ENCODE data around the gene CDCP2.

CDCP2 gene

GRCh38 chr1:54152696-54153095 is at the start of gene CDCP2:
Gene CDCP2, minus strand, starts transcription at chr1:54153000. Its CDS starts 78 bp downstream, at chr1:54152922.
- H3K27ac ChIP-seq (ENCODE audit: low read depth, low read length): no peak within 1 kb of the TSS
- H3K36me3 ChIP-seq (ENCODE audit: insufficient read depth, low read length): no peaks in the 10 kb centered on the region
- H3K4me1 ChIP-seq (ENCODE audit: insufficient read depth, low read length): no peaks in the 10 kb centered on the region
- no peaks in the 10 kb centered on the region for H3K27me3 ChIP-seq (ENCODE audit: control insufficient read depth in 1 of 2, insufficient read depth in 2 of 2, low read length in 2 of 2)
- no peak within 1 kb of the TSS for H3K9ac ChIP-seq (ENCODE audit: low read length)
- no peaks in the 10 kb centered on the region for H3K9me3 ChIP-seq (ENCODE audit: low read length)
- H3K4me3 ChIP-seq (ENCODE audit: low read depth in 1 of 2, low read length in 2 of 2): no peak within 1 kb of the TSS

DNA sequence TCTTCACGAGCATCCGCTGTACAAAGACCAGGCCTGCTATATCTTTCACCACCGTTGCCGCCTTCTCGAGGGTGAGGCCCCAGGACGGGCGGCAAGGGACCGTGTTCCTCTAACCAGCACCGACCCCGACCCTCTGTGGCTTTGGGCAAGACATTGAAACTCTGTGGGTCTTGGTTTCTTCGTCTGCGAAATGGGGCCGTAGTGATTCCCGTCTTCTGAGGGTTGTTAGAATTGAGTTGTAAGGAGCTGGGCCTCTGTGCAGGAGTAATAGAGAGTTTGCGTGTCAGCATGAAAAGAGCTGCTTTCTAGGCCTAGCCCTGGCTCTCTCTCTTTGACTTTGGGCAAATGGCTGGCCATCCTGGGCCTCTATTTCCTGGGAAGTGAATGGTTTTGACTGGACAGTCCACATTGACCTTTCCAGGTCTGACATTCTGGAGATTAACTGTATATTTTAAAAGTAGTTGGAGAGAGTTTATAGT is 47.8 kb upstream of the CDCP2 start:
- peak overlapping the region; percentile 79 to 84 for H3K4me3 ChIP-seq (ENCODE audit: low read depth in 1 of 2, low read length in 2 of 2)
- no peaks in the 10 kb centered on the region for H3K9me3 ChIP-seq (ENCODE audit: low read length)
- peak overlapping the region; percentile 81 for H3K9ac ChIP-seq (ENCODE audit: low read length)
- no peaks in the 10 kb centered on the region for H3K27me3 ChIP-seq (ENCODE audit: control insufficient read depth in 1 of 2, insufficient read depth in 2 of 2, low read length in 2 of 2)
- peaks cover 27% of the 10 kb centered on the region for H3K4me1 ChIP-seq (ENCODE audit: insufficient read depth, low read length)
- peaks cover 8% of the 10 kb centered on the region for H3K36me3 ChIP-seq (ENCODE audit: insufficient read depth, low read length)
- H3K27ac ChIP-seq (ENCODE audit: low read depth, low read length): peak overlapping the region; percentile 88

DNA sequence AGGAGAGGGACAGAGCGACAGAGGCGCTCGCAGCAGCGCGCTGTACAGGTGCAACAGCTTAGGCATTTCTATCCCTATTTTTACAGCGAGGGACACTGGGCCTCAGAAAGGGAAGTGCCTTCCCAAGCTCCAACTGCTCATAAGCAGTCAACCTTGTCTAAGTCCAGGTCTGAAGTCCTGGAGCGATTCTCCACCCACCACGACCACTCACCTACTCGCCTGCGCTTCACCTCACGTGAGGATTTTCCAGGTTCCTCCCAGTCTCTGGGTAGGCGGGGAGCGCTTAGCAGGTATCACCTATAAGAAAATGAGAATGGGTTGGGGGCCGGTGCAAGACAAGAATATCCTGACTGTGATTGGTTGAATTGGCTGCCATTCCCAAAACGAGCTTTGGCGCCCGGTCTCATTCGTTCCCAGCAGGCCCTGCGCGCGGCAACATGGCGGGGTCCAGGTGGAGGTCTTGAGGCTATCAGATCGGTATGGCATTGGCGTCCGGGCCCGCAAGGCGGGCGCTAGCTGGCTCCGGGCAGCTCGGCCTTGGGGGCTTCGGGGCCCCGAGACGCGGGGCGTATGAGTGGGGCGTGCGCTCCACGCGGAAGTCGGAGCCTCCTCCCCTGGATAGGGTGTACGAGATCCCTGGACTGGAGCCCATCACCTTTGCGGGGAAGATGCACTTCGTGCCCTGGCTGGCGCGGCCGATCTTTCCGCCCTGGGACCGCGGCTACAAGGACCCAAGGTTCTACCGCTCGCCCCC is 47.1 kb upstream of the CDCP2 start, which contains the start of the genes CYB5RL and MRPL37:
Gene CYB5RL (minus strand): TSS at position 266 of the 754 bp plus-strand sequence. CDS start 4,414 bp downstream, outside the sequence.
Gene MRPL37 (plus strand): TSS at position 403 of the 754 bp plus-strand sequence. CDS start 77 bp downstream, at position 480.
- Histone ChIP-seq H3K4me3 (ENCODE audit: low read depth in 1 of 2, low read length in 2 of 2) (peak within 1 kb of the TSS; percentile 79 to 84), H3K4me1 (ENCODE audit: insufficient read depth, low read length) (peaks cover 27% of the 10 kb centered on the region), H3K9me3 (ENCODE audit: low read length) (no peaks in the 10 kb centered on the region), H3K27ac (ENCODE audit: low read depth, low read length) (peak within 1 kb of the TSS; percentile 88), H3K36me3 (ENCODE audit: insufficient read depth, low read length) (peaks cover 8% of the 10 kb centered on the region), H3K9ac (ENCODE audit: low read length) (peak within 1 kb of the TSS; percentile 81), H3K27me3 (ENCODE audit: control insufficient read depth in 1 of 2, insufficient read depth in 2 of 2, low read length in 2 of 2) (no peaks in the 10 kb centered on the region)

DNA sequence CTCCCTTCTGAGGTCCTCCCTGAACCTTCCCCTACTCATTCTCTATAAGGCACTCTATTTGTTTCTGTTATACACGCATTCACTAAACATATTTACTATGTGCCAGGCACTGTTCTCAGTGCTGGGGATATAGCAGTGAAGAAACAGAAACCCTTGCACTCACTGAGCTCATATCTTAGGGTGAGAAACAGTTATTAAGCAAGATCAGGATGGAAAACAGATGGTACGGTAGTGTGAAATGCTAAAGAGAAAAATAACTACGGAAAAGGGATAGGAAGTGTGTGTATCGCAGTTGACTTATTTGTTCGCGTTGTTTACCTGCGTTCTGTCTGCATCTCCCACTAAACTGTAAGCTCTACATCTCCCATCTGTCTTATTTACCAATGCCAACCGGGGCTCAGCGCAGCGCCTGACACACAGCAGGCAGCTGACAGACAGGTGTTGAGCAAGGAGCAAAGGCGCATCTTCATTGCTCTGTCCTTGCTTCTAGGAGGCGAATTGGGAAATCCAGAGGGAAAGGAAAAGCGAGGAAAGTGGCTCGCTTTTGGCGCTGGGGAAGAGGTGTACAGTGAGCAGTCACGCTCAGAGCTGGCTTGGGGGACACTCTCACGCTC is 46.5 kb upstream of the CDCP2 start:
- Histone ChIP-seq H3K4me1 (ENCODE audit: insufficient read depth, low read length) (peaks cover 27% of the 10 kb centered on the region), H3K4me3 (ENCODE audit: low read depth in 1 of 2, low read length in 2 of 2) (peak overlapping the region; percentile 79 to 84), H3K27me3 (ENCODE audit: control insufficient read depth in 1 of 2, insufficient read depth in 2 of 2, low read length in 2 of 2) (no peaks in the 10 kb centered on the region), H3K27ac (ENCODE audit: low read depth, low read length) (peak overlapping the region; percentile 88), H3K9me3 (ENCODE audit: low read length) (no peaks in the 10 kb centered on the region), H3K36me3 (ENCODE audit: insufficient read depth, low read length) (peaks cover 14% of the 10 kb centered on the region), H3K9ac (ENCODE audit: low read length) (peak overlapping the region; percentile 81)

- Histone ChIP-seq H3K4me3 (ENCODE audit: low read depth in 1 of 2, low read length in 2 of 2) (no peak overlapping the region), H3K27ac (ENCODE audit: low read depth, low read length) (no peak overlapping the region), H3K9ac (ENCODE audit: low read length) (no peak overlapping the region), H3K4me1 (ENCODE audit: insufficient read depth, low read length) (no peaks in the 10 kb centered on the region), H3K27me3 (ENCODE audit: control insufficient read depth in 1 of 2, insufficient read depth in 2 of 2, low read length in 2 of 2) (no peaks in the 10 kb centered on the region), H3K36me3 (ENCODE audit: insufficient read depth, low read length) (peaks cover 33% of the 10 kb centered on the region), H3K9me3 (ENCODE audit: low read length) (no peaks in the 10 kb centered on the region)
Measured at GRCh38 chr1:54193453-54193852, 40.7 kb upstream of the CDCP2 start.

DNA sequence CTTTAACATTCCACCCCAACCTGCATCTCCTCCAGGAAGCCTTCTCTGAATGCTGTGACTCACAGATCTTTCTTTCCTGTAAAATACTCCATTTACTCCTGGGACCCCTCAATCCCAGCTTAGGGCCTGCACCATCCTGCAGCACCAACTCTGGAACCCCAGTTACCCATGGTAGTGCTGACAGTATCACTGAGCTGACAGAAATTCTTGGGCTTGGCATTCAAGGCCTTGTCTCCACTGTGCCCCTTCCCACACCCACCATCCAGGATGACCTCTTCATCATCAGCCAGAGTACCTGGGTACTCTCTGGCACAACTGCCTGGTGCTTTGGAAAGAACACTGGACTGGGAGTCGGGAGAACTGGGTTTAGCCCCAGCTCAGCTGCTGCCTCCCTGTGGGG is 38.7 kb upstream of the CDCP2 start:
- no peaks in the 10 kb centered on the region for H3K9me3 ChIP-seq (ENCODE audit: low read length)
- no peak overlapping the region for H3K9ac ChIP-seq (ENCODE audit: low read length)
- no peak overlapping the region for H3K4me3 ChIP-seq (ENCODE audit: low read depth in 1 of 2, low read length in 2 of 2)
- no peak overlapping the region for H3K27ac ChIP-seq (ENCODE audit: low read depth, low read length)
- H3K27me3 ChIP-seq (ENCODE audit: control insufficient read depth in 1 of 2, insufficient read depth in 2 of 2, low read length in 2 of 2): no peaks in the 10 kb centered on the region
- peaks cover 41% of the 10 kb centered on the region for H3K36me3 ChIP-seq (ENCODE audit: insufficient read depth, low read length)
- H3K4me1 ChIP-seq (ENCODE audit: insufficient read depth, low read length): no peaks in the 10 kb centered on the region

- no peaks in the 10 kb centered on the region for H3K27me3 ChIP-seq (ENCODE audit: control insufficient read depth in 1 of 2, insufficient read depth in 2 of 2, low read length in 2 of 2)
- H3K27ac ChIP-seq (ENCODE audit: low read depth, low read length): no peak overlapping the region
- H3K4me1 ChIP-seq (ENCODE audit: insufficient read depth, low read length): no peaks in the 10 kb centered on the region
- H3K9ac ChIP-seq (ENCODE audit: low read length): no peak overlapping the region
- peaks cover 38% of the 10 kb centered on the region for H3K36me3 ChIP-seq (ENCODE audit: insufficient read depth, low read length)
- no peaks in the 10 kb centered on the region for H3K9me3 ChIP-seq (ENCODE audit: low read length)
- H3K4me3 ChIP-seq (ENCODE audit: low read depth in 1 of 2, low read length in 2 of 2): no peak overlapping the region
Measured at GRCh38 chr1:54190526-54190925, 37.7 kb upstream of the CDCP2 start.

GRCh38 chr1:54188291-54188690 is 35.5 kb upstream of the CDCP2 start:
- Histone ChIP-seq H3K4me3 (ENCODE audit: low read depth in 1 of 2, low read length in 2 of 2) (no peak overlapping the region), H3K36me3 (ENCODE audit: insufficient read depth, low read length) (peaks cover 26% of the 10 kb centered on the region), H3K9me3 (ENCODE audit: low read length) (no peaks in the 10 kb centered on the region), H3K9ac (ENCODE audit: low read length) (no peak overlapping the region), H3K27me3 (ENCODE audit: control insufficient read depth in 1 of 2, insufficient read depth in 2 of 2, low read length in 2 of 2) (no peaks in the 10 kb centered on the region), H3K4me1 (ENCODE audit: insufficient read depth, low read length) (no peaks in the 10 kb centered on the region), H3K27ac (ENCODE audit: low read depth, low read length) (no peak overlapping the region)

DNA sequence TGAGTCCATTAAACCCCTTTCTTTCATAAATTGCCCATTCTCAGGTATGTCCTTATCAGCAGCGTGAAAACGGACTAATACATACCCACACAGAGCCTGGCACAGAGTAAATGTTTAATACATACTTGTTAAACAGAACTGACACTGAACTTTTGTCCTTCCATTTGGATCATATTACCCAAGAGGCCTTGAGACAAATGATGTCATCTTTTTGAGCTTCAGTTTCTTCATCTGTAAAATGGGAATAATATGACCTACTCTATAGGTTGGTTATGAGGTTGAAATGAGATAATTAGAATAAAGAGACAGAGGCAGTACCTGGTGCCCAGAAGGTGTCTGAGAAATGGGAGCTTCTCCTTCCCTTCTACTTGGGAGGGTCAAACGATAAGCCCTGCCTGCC is 33.3 kb upstream of the CDCP2 start:
- Histone ChIP-seq H3K4me3 (ENCODE audit: low read depth in 1 of 2, low read length in 2 of 2) (no peak overlapping the region), H3K36me3 (ENCODE audit: insufficient read depth, low read length) (peaks cover 24% of the 10 kb centered on the region), H3K9me3 (ENCODE audit: low read length) (no peaks in the 10 kb centered on the region), H3K9ac (ENCODE audit: low read length) (no peak overlapping the region), H3K27me3 (ENCODE audit: control insufficient read depth in 1 of 2, insufficient read depth in 2 of 2, low read length in 2 of 2) (no peaks in the 10 kb centered on the region), H3K27ac (ENCODE audit: low read depth, low read length) (no peak overlapping the region), H3K4me1 (ENCODE audit: insufficient read depth, low read length) (no peaks in the 10 kb centered on the region)

DNA sequence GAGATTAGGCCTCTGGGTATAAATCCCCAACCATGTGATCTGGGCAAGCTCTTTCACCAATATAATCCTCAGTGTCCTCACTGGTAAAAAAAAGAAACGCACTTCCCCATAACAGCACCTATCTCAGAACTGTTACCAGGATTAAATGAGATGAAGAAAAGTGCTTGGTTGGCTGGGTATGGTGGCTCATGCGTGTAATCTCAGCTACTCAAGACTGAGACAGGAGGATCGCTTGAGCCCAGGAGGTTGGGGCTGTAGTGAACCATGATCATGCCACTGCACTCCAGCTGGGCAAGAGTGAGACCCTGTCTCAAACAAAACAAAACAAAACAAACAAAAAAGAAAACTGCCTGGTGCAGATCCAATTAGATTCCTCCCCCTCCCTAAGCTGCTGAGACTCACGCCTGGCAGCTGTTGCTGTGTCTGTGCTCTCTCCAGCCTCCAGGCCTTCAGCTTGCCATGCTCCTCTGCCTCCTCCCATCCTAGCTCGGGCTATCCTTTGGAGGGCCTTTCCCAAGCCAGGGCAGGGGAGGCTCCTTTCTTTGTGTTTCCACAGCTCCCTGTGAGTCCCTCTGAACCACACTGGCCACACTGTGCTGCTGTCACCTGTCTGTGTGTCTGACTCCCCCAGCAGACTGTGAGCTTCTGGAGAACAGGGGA is 28.0 kb upstream of the CDCP2 start:
- no peak overlapping the region for H3K4me3 ChIP-seq (ENCODE audit: low read depth in 1 of 2, low read length in 2 of 2)
- no peak overlapping the region for H3K27ac ChIP-seq (ENCODE audit: low read depth, low read length)
- H3K27me3 ChIP-seq (ENCODE audit: control insufficient read depth in 1 of 2, insufficient read depth in 2 of 2, low read length in 2 of 2): no peaks in the 10 kb centered on the region
- peaks cover 15% of the 10 kb centered on the region for H3K36me3 ChIP-seq (ENCODE audit: insufficient read depth, low read length)
- H3K4me1 ChIP-seq (ENCODE audit: insufficient read depth, low read length): no peaks in the 10 kb centered on the region
- H3K9me3 ChIP-seq (ENCODE audit: low read length): no peaks in the 10 kb centered on the region
- H3K9ac ChIP-seq (ENCODE audit: low read length): no peak overlapping the region

GRCh38 chr1:54178296-54179070 is 25.7 kb upstream of the CDCP2 start:
- Histone ChIP-seq H3K27me3 (ENCODE audit: control insufficient read depth in 1 of 2, insufficient read depth in 2 of 2, low read length in 2 of 2) (no peaks in the 10 kb centered on the region), H3K4me3 (ENCODE audit: low read depth in 1 of 2, low read length in 2 of 2) (no peak overlapping the region), H3K36me3 (ENCODE audit: insufficient read depth, low read length) (peaks cover 22% of the 10 kb centered on the region), H3K9ac (ENCODE audit: low read length) (no peak overlapping the region), H3K27ac (ENCODE audit: low read depth, low read length) (no peak overlapping the region), H3K4me1 (ENCODE audit: insufficient read depth, low read length) (no peaks in the 10 kb centered on the region), H3K9me3 (ENCODE audit: low read length) (no peaks in the 10 kb centered on the region)

Data from muscle layer of colon (tissue), 2 donors.